Chondrocyte (in vitro differentiated cells): ENCODE results near the gene BICD1. TPM values are rescaled to one million over a fixed set of nuclear protein-coding genes. Genes with fewer than 3 reads are reported as not detected.

Experiments used
- DNase-seq: peaks from one replicate; pipeline ENCODE4 v3.0.0; 2021; ENCODE audit warnings: mixed read lengths, low spot score
- H3K27ac Mint-ChIP-seq: one replicate; pipeline ENCODE4 v1.8.0; 2021; ENCODE audit warnings: mild to moderate bottlenecking, moderate library complexity, mixed read lengths; ENCODE audit not compliant: unreplicated experiment
- H3K27me3 Mint-ChIP-seq: 2 replicates; pipeline ENCODE4 v1.8.0; 2021; ENCODE audit warnings: low read depth, mixed read lengths
- H3K36me3 Mint-ChIP-seq: 2 replicates; pipeline ENCODE4 v1.8.0; 2021; ENCODE audit warnings: low read depth, mixed read lengths
- H3K4me1 Mint-ChIP-seq: 2 replicates; pipeline ENCODE4 v1.8.0; 2021; ENCODE audit warnings: low read depth, mild to moderate bottlenecking, mixed read lengths
- H3K4me3 Mint-ChIP-seq: one replicate; pipeline ENCODE4 v1.8.0; 2021; ENCODE audit warnings: mild to moderate bottlenecking, moderate library complexity, mixed read lengths; ENCODE audit not compliant: unreplicated experiment
- H3K9me3 Mint-ChIP-seq: 2 replicates; pipeline ENCODE4 v1.8.0; 2021; ENCODE audit warnings: low read depth, mixed read lengths
- total RNA-seq: library from RNA; stranded (reverse); gene quantifications from 3 replicates; pipeline ENCODE4 v1.2.1, GENCODE V29; 2021
- TF ChIP-seq, protein P1 (sequence below): fragments of 200-600 bp; sonication (generic); IDR thresholded peaks from 2 replicates; pipeline ENCODE4 v1.5.0; 2021; ENCODE audit warnings: antibody characterized with exemption, mild to moderate bottlenecking, moderate library complexity

BICD1 gene
- total RNA-seq, 1 donor from 2014 or later: 30.5 TPM

DNA sequence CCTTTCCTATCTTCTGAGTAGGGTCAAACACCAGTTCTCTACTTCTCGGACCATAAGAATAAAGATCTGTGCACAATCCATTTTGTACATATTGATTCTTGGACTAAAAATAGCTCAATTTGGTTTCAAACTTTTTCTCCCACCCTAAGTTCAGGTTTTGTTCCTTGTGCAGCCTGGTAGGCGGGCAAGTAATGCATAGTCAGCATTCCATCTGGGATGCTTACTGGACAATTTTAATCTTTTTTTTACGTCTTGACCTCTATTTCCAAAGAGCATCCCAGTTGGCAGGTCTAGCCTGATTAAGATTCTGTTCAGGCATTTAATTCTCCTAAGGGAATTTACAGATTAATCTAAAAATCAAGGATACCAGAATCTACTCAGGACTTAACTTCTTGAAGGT lies 126.9 kb downstream of the BICD1 start:
- H3K36me3 Mint-ChIP-seq: peaks cover 15% of the 10 kb centered on the region
- H3K27ac Mint-ChIP-seq: no peak overlapping the region
- peaks cover 7% of the 10 kb centered on the region for H3K9me3 Mint-ChIP-seq
- peaks cover 3% of the 10 kb centered on the region for H3K4me1 Mint-ChIP-seq
- TF ChIP-seq, protein P1, sequence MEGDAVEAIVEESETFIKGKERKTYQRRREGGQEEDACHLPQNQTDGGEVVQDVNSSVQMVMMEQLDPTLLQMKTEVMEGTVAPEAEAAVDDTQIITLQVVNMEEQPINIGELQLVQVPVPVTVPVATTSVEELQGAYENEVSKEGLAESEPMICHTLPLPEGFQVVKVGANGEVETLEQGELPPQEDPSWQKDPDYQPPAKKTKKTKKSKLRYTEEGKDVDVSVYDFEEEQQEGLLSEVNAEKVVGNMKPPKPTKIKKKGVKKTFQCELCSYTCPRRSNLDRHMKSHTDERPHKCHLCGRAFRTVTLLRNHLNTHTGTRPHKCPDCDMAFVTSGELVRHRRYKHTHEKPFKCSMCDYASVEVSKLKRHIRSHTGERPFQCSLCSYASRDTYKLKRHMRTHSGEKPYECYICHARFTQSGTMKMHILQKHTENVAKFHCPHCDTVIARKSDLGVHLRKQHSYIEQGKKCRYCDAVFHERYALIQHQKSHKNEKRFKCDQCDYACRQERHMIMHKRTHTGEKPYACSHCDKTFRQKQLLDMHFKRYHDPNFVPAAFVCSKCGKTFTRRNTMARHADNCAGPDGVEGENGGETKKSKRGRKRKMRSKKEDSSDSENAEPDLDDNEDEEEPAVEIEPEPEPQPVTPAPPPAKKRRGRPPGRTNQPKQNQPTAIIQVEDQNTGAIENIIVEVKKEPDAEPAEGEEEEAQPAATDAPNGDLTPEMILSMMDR: no peak
- no peak overlapping the region for H3K4me3 Mint-ChIP-seq
- DNase-seq: no peak
- no peaks in the 10 kb centered on the region for H3K27me3 Mint-ChIP-seq

DNA sequence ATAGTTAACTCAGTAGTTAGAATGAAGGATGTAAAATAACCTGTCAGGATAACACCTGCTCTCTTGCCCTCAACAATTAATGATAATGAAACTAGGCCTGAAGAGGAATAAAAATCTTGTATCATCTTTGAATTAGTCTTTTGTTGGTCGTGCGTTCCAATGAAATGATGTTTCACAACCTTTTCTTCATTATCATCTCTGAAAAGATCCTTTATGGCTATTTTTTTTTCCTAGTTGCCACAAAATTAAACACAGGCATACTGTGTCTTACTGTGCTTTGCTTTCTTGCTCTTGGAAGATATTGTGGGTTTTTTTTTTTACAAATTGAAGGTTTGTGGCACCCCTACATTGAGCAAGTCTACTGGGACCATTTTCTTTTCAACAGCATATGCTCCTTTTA lies 128.6 kb downstream of the BICD1 start:
- Mint-ChIP-seq H3K36me3 (peaks cover 15% of the 10 kb centered on the region), H3K27me3 (no peaks in the 10 kb centered on the region), H3K4me3 (no peak overlapping the region)

GRCh38 chr12:32240162-32240561 lies 133.5 kb downstream of the BICD1 start:
- H3K4me3 Mint-ChIP-seq: no peak overlapping the region
- H3K4me1 Mint-ChIP-seq: peaks cover 9% of the 10 kb centered on the region
- peaks cover 17% of the 10 kb centered on the region for H3K36me3 Mint-ChIP-seq
- DNase-seq: no peak
- no peaks in the 10 kb centered on the region for H3K27me3 Mint-ChIP-seq
- TF ChIP-seq, protein P1: no peak
- H3K27ac Mint-ChIP-seq: no peak overlapping the region
- peaks cover 7% of the 10 kb centered on the region for H3K9me3 Mint-ChIP-seq

More for the DNA sequence above, 128.6 kb downstream of the BICD1 start:
- Mint-ChIP-seq H3K27ac (no peak overlapping the region), H3K4me1 (peaks cover 5% of the 10 kb centered on the region), H3K9me3 (peaks cover 7% of the 10 kb centered on the region)
- no peak for DNase-seq
- TF ChIP-seq, protein P1: no peak

- Mint-ChIP-seq H3K27me3 (no peaks in the 10 kb centered on the region), H3K4me3 (no peak overlapping the region), H3K36me3 (peaks cover 17% of the 10 kb centered on the region), H3K9me3 (peaks cover 7% of the 10 kb centered on the region), H3K27ac (no peak overlapping the region), H3K4me1 (peaks cover 9% of the 10 kb centered on the region)
- no peak for DNase-seq
- TF ChIP-seq, protein P1: no peak
Observed at GRCh38 chr12:32240831-32241230, 134.2 kb downstream of the BICD1 start.

- no peak overlapping the region for H3K4me3 Mint-ChIP-seq
- H3K4me1 Mint-ChIP-seq: peaks cover 9% of the 10 kb centered on the region
- H3K27ac Mint-ChIP-seq: no peak overlapping the region
- no peaks in the 10 kb centered on the region for H3K27me3 Mint-ChIP-seq
- TF ChIP-seq, protein P1: no peak
- H3K36me3 Mint-ChIP-seq: peaks cover 7% of the 10 kb centered on the region
- H3K9me3 Mint-ChIP-seq: peaks cover under 1% of the 10 kb centered on the region
- no peak for DNase-seq
Observed at GRCh38 chr12:32242641-32243040, 136.0 kb downstream of the BICD1 start.
